NCI-H2196 (cell line): Measurements from ENCODE around the gene GPRC5B.

Source experiments
- DNase-seq: peaks from one replicate; lab custom pipeline; 2025; ENCODE audit not compliant: unreplicated experiment; lab: John Stamatoyannopoulos, UW

Gene GPRC5B

DNA sequence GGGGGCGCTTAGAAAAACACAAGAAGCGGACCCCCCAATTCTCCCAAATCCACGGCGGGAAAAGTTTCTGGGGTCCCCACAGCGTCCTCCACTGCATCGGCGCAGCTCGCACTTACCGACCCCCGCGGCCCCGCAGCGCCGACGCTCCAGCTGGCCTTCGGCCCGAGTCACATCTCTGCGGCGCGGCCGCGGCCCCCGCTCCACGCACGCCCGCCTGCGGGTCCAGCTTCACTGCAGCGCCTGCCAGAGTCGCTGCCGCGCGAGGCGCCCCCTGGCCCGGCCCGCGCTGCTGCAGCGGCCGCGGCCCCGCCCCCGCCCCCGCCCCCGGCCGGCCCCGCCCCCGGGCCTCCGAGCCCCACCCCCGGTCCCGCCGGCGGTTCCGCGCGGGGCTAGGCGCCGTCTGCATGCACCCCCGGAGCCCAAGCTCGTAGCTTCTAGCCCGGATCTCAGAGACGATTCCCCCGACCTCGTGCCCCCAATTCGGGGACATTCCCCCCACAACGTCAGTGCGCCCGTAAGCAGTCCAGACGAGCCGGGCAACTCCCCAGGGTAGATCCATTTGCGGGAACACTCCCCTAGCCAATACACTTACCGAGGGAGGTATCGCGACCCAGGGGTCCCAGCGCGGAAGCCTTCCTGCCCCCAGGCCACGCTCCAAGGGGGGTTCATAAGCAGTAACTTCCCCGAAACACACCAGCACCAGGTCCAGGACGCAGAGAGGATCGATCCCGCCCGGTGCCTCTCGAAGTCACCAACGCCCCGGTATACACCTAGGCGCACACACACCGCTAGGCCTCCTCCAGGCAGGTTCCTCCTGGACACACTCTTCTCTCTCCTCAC lies at the start of gene GPRC5B:
GPRC5B (minus strand) TSS at position 238 of the 840 bp plus-strand sequence. CDS start 12,003 bp downstream, outside the sequence.
- DNase-seq: peak; percentile 45

DNA sequence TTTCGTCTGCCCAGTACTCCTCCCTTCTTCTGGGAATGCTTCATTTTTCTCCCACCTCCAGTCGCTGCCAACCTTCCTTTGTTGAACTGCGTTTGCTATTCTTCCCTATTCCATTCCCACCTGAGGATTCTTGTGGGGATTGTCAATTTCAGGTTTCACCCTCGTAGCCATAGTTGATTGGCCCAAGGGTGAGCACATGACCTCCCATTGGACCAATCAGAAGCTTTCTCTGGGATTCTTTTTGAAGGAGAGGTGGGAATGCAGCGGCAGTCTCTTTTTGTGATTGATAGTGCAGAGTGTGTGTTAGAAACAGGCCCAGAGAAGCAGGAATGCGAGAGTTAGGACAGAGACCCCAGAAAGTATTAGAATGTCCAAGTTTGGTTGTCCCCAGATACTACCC lies 49.1 kb upstream of the GPRC5B start:
- no peak for DNase-seq

GRCh38 chr16:19929062-19929511 lies 44.4 kb upstream of the GPRC5B start:
- DNase-seq: no peak

- DNase-seq: no peak
Observed at GRCh38 chr16:19928432-19928831, 43.8 kb upstream of the GPRC5B start.

DNA sequence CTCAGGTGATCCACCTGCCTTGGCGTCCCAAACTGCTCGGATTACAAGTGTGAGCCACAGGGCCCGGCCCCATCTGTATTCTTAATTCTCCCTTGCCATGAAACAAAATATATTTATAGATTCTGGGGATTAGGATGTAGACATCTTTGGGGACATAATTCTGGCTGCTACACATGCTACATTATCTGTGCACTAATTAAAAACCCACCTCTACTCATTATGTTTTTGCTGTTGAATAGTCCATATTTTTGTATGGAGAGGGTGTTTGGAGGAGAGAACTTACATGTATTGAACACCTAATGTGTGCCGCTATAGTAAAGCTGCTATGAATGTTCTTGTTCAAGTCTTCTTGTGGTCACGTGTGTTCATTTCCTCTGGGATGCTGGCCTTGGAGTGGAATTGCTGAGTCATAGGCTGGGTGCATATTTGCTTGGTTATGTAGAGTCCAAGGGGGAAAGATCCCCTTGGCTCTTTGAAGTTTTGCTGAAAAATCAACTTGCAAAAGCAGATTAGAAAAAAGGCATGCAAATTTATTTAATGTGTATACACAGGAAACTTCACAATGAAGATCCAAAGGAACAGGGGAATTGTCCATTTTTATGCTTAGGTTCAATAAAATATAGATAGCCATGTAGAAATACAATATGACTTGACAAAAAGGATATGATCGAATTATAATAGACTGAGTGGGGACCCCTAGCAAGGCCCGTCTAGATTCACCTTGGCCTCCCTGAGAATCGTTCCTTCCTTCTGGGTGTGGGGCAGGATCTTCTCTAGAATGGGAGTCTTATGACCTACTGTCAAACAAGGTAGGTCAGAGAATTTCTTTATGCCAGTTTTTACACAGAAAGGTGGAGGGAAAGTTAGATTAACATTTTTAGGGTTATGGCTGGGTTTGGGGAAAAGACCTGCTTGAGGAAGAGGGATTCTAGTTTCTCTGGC lies 42.1 kb upstream of the GPRC5B start:
- no peak for DNase-seq

DNA sequence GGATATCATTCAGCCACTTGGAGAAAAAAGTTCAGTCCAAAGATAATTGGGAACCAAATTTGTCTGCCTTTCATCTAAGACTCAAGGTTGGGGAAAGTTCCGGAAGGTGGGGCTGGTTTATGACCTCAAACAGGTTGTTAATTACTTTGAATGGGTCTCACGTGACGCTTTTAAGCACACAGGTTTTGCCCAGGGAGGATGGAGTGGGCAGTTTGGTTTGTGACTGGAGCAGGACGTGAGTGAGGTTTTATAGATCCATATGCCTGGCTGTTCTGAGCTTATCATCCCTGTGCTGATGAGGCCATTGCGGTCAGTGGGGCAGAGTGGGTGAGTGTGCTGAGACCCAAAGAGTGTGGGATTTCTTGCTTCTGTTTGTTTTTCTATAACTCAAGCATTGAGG lies 38.7 kb upstream of the GPRC5B start:
- DNase-seq: no peak

DNA sequence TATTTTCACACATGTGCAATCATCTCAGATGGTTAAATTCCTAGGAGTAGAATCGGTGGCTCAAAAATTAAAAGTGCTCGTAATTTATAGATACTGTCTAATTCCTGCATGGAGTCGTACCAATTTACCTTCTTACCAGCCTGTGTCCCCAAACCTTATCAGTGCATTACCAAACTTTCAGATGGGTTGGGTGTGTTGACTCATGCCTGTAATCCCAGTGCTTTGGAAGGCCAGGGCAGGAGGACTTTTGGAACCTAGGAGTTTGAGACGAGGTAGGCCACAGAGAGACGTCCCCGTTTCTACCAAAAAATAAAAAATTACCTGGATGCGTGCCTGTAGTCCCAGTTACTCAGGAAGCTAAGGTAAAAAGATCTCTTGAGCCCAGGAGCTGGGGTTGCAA lies 34.5 kb upstream of the GPRC5B start:
- no peak for DNase-seq

DNA sequence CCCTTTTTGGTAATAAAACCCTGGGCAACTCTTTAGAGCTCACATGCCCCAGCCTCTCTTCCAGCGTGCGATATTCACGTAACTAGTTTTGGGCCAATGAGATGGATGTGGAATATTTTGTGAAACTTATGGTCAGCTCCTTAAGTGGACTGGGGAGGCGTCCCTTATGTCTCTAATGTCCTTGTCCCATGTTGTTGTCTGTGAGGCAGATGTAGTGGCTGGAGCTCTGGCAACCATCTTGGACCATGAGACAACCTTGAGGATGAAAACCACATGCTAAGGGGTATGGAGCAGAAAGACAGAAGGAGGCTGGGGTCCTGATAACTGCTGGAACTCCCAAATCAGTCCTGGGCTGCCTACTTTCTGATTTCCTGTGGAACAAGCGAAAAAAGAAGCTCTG lies 31.4 kb upstream of the GPRC5B start:
- no peak for DNase-seq

DNA sequence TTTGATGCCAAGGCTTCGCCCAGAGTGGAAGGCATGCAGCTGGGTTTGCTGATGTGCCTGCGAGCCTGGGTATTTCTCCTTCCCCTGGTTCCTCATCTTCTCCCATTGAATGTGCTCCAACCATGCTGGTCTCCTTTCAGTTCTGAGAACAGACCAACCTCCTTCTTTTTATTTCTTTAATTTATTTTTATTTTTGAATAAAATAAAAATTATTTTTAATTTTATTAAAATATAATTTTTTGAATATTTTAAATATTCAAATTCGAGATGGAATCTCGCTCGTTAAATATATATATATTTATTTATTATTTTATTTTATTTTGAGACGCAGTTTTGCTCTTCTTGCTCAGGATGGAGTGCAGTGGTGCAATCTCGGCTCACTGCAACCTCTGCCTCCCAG lies 30.2 kb upstream of the GPRC5B start:
- no peak for DNase-seq

DNA sequence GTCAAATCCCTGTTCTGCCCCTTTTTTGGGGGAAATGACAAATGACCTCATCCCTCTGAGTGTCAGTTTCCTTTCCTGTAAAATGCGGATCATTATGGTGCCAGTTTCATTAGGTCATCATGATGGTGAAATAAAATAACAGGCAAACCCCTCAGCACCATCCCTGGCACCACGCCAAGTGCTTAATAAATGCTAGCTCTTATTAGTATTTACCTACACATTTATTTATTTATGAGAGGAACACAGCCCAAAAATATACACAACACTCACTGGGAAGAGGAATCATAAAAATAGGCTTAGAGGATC lies 28.6 kb upstream of the GPRC5B start:
- DNase-seq: peak; percentile 66

DNA sequence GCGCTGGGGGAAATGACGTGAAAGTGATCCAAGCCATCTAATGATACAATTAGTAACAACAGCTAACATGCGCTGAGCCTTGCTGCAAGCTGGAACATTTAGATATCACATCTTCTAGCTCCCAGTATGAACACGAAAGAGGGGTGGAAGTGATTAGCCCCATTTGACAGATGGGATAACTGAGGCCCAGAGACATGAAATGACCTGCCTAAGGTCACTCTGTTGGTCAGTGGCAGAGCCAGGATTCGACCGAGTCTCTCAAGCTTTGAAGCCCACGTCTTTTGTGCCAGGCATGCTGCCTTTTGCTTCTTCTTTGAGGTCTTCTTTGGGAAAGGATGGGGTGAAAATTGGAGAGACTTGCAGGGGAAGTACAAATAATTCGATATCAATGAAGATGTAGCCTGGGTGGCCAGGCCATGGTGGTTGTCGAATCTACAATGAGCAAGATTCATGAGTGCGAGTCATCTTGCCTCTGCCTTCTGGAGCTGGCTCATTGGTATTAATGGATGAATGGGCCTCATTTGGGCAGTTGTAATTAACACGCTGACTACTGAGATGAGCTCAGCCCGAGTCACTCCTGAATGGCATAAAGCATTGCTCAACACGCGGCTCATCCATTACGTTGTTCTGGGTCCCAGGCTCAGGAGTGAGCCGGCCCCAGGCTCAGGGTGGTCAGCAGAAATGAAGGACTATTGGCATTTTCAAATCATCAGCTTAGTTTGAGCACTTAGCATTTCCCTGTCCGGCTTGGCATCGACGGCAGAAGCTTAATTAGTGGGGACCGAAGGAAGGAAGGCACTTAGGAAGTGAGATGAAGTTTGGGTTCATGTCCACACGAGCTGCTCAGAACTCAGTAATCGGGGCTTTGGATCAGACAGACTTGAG lies 28.0 kb upstream of the GPRC5B start:
- peak; percentile 48 for DNase-seq

DNA sequence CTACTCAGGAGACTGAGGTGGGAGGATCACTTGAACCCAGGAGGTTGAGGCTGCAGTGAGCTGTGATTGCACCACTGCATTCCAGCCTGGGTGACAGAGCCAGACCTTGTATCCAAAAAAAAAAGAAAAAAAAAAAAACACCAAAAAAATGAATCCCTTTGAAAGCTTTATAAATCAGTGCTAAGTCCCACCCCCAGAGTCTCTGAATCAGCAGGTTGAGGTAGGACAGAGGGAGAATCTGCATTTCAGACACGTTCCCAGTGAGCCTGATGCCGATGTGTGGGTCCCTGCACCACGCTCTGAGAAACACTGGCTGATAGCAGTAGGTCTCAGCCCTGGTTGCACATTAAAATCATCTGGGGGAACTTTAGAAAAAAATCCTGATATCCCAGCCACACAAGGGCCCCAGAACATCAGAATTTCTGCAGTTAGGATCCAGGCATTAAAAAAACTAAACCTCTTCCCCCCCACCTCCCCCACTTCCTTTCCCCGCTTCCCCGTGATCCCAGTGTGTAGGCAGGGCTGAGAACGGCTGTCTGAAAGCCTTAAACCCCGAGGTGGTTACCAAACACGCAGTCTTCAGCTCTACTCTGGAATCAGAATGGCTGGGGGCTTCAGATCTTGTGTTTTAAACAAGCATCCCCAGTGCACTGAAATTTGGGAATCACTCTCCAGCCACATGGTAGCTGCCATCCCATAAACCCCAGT lies 27.3 kb upstream of the GPRC5B start:
- no peak for DNase-seq

- no peak for DNase-seq
Observed at GRCh38 chr16:19911204-19911603, 26.6 kb upstream of the GPRC5B start.

DNA sequence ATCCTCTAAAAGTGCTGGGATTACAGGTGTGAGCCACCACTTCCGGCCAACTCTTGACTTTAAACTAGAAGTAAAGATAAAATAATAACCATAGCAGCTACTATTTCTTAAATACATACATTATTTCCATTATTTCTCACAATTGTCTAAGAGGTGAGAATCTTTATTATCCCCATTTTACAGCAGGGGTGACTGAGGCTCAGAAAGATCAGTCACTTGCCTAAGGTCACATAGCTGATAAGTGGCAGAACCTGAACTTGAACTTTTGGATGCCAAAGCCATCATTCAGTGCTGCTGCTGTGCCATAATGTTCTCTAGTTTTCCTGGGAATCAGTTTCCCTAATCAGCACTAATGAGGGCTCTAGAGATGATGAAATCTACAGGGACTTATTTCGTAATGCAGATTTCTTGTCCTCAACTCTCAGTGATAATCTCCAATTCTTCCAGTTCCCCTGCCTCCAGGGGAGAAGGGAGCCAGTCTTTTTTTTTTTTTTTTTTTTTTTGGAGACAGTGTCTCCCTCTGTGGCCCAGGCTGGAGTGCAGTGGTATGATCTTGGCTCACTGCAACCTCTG lies 25.2 kb upstream of the GPRC5B start:
- DNase-seq: no peak

GRCh38 chr16:19908921-19909320 lies 24.3 kb upstream of the GPRC5B start:
- no peak for DNase-seq

DNA sequence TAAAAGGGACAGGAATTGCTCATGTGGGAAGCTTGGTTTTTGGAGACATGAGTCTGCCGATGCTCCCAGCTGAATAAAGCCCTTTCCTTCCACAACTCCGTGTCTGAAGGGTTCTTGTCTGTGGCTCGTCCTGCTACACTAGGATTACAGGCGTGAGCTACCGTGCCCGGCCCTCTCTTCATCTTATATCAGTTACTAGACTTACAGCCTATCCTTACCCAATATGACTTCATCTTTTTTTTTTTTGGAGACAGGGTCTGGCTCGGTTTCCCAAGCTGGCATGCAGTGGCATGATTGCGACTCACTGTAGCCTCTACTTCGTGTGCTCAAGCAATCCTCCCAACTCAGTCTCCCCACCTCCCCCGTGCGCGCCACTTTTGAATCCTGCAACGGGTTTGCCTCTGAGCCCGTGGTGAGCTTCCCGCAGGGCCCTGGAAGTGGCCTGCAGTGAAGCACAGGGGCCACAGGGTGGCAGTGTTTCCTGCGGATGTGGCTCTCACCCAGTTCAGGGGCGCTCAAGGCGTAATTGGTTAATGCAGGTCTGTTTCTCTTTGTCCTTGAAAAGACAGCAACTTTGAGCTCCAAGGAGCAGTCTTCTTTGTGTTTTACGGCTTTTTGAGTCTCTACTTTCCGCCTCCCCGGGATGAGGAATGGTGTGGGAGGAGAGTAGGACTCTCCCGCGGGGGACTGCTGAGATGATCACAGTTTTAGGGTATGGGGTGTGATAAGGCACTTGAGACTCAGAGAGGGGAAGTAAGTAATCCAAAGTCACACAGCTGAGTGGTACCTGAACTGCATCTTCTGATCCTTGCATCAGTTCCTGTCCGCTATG lies 22.7 kb upstream of the GPRC5B start:
- DNase-seq: peak; percentile 84

DNA sequence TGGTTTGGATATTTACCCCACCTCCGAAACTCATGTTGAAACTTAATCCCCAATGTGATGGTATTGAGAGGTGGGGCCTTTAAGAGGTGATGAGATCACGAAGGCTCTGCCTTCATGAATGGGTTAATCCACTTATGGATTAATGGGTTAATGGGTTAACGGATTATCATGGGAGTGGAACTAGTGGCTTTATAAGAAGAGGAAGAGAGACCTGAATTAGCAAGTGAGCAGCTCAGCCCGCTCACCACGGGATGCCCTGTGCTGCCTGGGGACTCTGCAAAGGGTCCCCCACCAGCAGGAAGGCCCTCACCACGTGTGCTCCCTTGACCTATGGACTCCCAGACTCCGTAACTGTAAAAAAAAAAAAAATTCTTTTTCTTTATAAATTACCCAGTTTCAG lies 16.5 kb upstream of the GPRC5B start:
- no peak for DNase-seq

DNA sequence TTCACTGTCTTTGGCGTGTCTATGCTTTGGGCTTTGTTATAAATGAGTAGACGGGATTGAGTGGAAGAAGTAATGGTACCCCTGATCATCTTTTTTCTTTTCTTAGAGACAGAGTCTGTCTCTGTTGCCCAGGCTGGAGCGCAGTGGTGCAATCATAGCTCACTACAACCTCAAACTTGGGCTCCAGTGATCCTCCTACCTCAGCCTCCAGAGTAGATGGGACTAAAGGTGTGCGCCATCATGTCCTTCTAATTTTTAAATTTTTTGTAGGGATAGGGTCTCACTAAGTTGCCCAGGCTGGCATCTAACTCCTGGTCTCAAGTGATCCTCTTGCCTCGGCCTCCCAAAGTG lies 14.9 kb upstream of the GPRC5B start:
- no peak for DNase-seq

DNA sequence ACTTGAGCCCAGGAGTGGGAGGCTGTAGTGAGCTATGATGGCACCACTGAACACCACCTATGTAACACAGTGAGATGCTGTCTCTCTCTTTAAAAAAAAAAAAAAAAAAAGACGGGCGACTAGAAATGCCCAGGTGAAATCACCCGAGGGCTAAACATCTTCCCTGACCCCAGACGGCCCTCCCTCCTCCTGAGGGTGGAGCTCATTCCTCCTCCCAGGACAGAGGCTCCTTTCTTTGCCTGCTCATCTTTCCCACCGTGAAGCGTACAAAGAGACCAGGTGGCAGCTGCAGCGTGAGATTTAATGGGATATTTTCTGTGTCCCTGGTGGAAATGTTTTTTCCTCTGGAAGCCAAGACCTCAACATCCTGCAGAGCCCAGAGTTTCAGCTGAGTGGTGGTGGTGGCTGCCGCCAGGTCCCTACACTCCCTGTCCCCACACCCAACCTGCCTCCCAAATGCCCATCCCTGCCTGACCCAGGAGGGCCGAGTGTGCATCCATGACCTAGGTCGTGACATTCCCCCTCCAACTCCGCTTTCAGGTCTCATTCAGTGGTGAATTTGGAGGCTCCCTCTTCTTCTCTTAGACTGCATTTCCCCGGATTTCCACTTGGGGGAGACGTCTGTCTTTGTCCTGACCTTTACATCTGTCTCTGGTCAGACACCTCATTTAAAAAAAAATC lies 14.4 kb upstream of the GPRC5B start:
- peak; percentile 79 for DNase-seq
